GM12878 (cell line): Measurements from ENCODE around the gene RETREG1. TPM values are rescaled to one million over a fixed set of nuclear protein-coding genes. Genes with fewer than 3 reads are reported as not detected.
A peak's percentile ranks its signal among the peaks of the same experiment; 100 is the strongest.

Experiments used
- ATAC-seq: fragments of 200-7000 bp; cut with Tn5 transposase; 3 replicates; pipeline ENCODE4 v1.9.1; 2020; ENCODE audit warnings: mild to moderate bottlenecking, moderate library complexity
- BruUV-seq: library from RNA; stranded (reverse); fragments of 400-500 nt; replicated peaks from 2 replicates; lab custom pipeline; 2021; lab: Mats Ljungman, UMichigan
- CTCF ChIA-PET: fragments of 300-600 bp; sonication (Branson Sonifier 250); formaldehyde crosslinking; extraction: SDS; loops from one replicate; lab custom pipeline; 2021; ENCODE audit warnings: inconsistent platforms; lab: Yijun Ruan, JAX
- POLR2A ChIA-PET: fragments of 350-600 bp; formaldehyde crosslinking; extraction: SDS; loops from one replicate; lab custom pipeline; 2021; ENCODE audit warnings: inconsistent platforms; lab: Charles Lee
- RAD21 ChIA-PET: fragments of 300-600 bp; sonication (Branson Sonifier 250); formaldehyde crosslinking; loops from one replicate; lab custom pipeline; 2023; ENCODE audit warnings: antibody characterized with exemption; ENCODE audit not compliant: unreplicated experiment; lab: Charles Lee
- SMC1A ChIA-PET: fragments of 300-600 bp; sonication (Branson Sonifier 250); formaldehyde crosslinking; loops from one replicate; lab custom pipeline; 2023; ENCODE audit not compliant: unreplicated experiment, uncharacterized antibody; lab: Charles Lee
- DNase-seq: peaks from one replicate; pipeline ENCODE4 v3.0.0-alpha.2; 2011; ENCODE audit warnings: low read depth, low spot score
- FAIRE-seq: peaks from 3 replicates; lab custom pipeline; 2011; peaks lifted over from hg19 to GRCh38; lab: Jason Lieb, UNC
- H2AFZ ChIP-seq: 2 replicates; pipeline ENCODE4 v1.6.0; 2011; ENCODE audit warnings: low read depth, low read length, control low read depth; ENCODE audit not compliant: control insufficient read depth
- H3K27ac ChIP-seq: 2 replicates; pipeline ENCODE4 v1.5.1; 2011; ENCODE audit warnings: control low read depth; ENCODE audit not compliant: control insufficient read depth, insufficient read depth
- H3K27me3 ChIP-seq, 2 experiments: replicated peaks in 1 of 2; 2 replicates each; pipeline versions ENCODE4 v1.6.0 to v1.6.1; 2011; ENCODE audit warnings: low read length in 1 of 2; ENCODE audit not compliant: control insufficient read depth in 2 of 2, insufficient read depth in 2 of 2
- H3K36me3 ChIP-seq, 2 experiments: 2 replicates each; pipeline ENCODE4 v1.5.1; 2011; ENCODE audit warnings: low read length in 1 of 2; ENCODE audit not compliant: control insufficient read depth in 2 of 2, insufficient read depth in 2 of 2
- H3K4me1 ChIP-seq: 2 replicates; pipeline ENCODE4 v1.6.1; 2011; ENCODE audit warnings: mild to moderate bottlenecking, low read length, moderate library complexity, mixed read lengths; ENCODE audit not compliant: control insufficient read depth, insufficient read depth
- H3K4me2 ChIP-seq: 2 replicates; pipeline ENCODE4 v1.6.0; 2011; ENCODE audit warnings: control low read depth; ENCODE audit not compliant: control insufficient read depth, insufficient read depth
- H3K4me3 ChIP-seq: fragments of 200-600 bp; sonication (generic); 2 replicates; pipeline ENCODE4 v1.5.1; 2016
- H3K79me2 ChIP-seq: 2 replicates; pipeline ENCODE4 v1.6.0; 2011; ENCODE audit warnings: low read length; ENCODE audit not compliant: control insufficient read depth, insufficient read depth
- H3K9ac ChIP-seq: 2 replicates; pipeline ENCODE4 v1.8.0; 2011; ENCODE audit warnings: low read length, control low read depth, mixed read lengths; ENCODE audit not compliant: control insufficient read depth, insufficient read depth
- H3K9me3 ChIP-seq: replicated peaks from 3 replicates; pipeline ENCODE4 v1.5.1; 2011; ENCODE audit warnings: mild to moderate bottlenecking, low read length; ENCODE audit not compliant: control insufficient read depth, insufficient read depth
- H4K20me1 ChIP-seq: 2 replicates; pipeline ENCODE4 v1.6.0; 2011; ENCODE audit not compliant: control insufficient read depth, insufficient read depth
- DPF2 ChIP-seq: fragments of 450-650 bp; IDR thresholded peaks from 2 replicates; pipeline ENCODE4 v1.6.1; 2017; ENCODE audit warnings: mild to moderate bottlenecking
- IRF4 ChIP-seq: IDR thresholded peaks from 2 replicates; pipeline ENCODE4 v1.6.1; 2011; ENCODE audit warnings: low read depth, low read length
- NR2C1 ChIP-seq: fragments of 450-650 bp; IDR thresholded peaks from 2 replicates; pipeline ENCODE4 v1.6.1; 2017; ENCODE audit warnings: antibody characterized with exemption, mild to moderate bottlenecking, moderate library complexity
- RB1 ChIP-seq: fragments of 450-650 bp; formaldehyde crosslinking; IDR thresholded peaks from 2 replicates; pipeline ENCODE4 v1.6.1; 2017; ENCODE audit warnings: mild to moderate bottlenecking, borderline replicate concordance
- RFX5 ChIP-seq: IDR thresholded peaks from 2 replicates; pipeline ENCODE4 v1.6.1; 2011; ENCODE audit warnings: low read depth, low read length, improper control_type of control experiment
- SMC3 ChIP-seq: IDR thresholded peaks from 2 replicates; pipeline ENCODE4 v1.6.1; 2011; ENCODE audit warnings: low read length, improper control_type of control experiment, borderline replicate concordance
- SUZ12 ChIP-seq: fragments of 200-600 bp; sonication (generic); IDR thresholded peaks from one replicate; pipeline ENCODE4 v1.6.1; 2018; ENCODE audit warnings: antibody characterized with exemption, mild to moderate bottlenecking; ENCODE audit not compliant: unreplicated experiment
- TCF7 ChIP-seq: IDR thresholded peaks from 2 replicates; pipeline ENCODE4 v1.6.1; 2014; ENCODE audit warnings: antibody characterized with exemption, borderline replicate concordance
- ZZZ3 ChIP-seq: IDR thresholded peaks from 2 replicates; pipeline ENCODE4 v1.6.1; 2011; ENCODE audit warnings: low read depth; ENCODE audit not compliant: control insufficient read depth, insufficient read length
- WGBS: methylation state at CpG from one replicate; pipeline ENCODE4 v1.1.6; 2016; ENCODE audit warnings: low lambda C conversion rate; ENCODE audit not compliant: insufficient replicate concordance, insufficient coverage; ENCODE audit errors: missing lambda C conversion rate; 5-methylcytosine and 5-hydroxymethylcytosine counted together
- in situ Hi-C: fragments of 300-500 bp; cut with MboI; formaldehyde crosslinking; loops from 9 replicates; pipeline ENCODE4 v1.14.3; 2018; ENCODE audit warnings: mixed read lengths
- intact Hi-C: fragments of 100-400 bp; cut with micrococcal nuclease; formaldehyde crosslinking; loops from one replicate; pipeline ENCODE4 v1.14.2; 2022; ENCODE audit not compliant: unreplicated experiment
- polyA plus RNA-seq, 11 experiments: library from polyadenylated mRNA; depleted of rRNA in 4 of 11; unstranded in 6 of 11; stranded (reverse) in 5 of 11; fragments of >200 nt; fragmentation: Nextera tagmentation in 4 of 11; fragmentation: Illumina TruSeq in 1 of 11; extraction: Ambion mirVana in 4 of 11; extraction: Trizol in 1 of 11; gene quantifications; 1 replicate in 1 of 11; 2 replicates in 10 of 11; pipeline versions ENCODE4 v1.2.1 to v1.2.3, GENCODE V29; 2011 to 2016; ENCODE audit warnings: inconsistent platforms in 2 of 11, missing spikeins in 2 of 11, low read depth in 1 of 11
- total RNA-seq, 4 experiments: library from RNA; depleted of rRNA in 3 of 4; stranded (reverse); fragments of >200 nt in 3 of 4; fragmentation: Illumina TruSeq in 1 of 4; extraction: Trizol in 1 of 4; gene quantifications; 2 replicates each; pipeline versions ENCODE4 v1.2.1 to v1.2.3, GENCODE V29; 2013 to 2021
- TF ChIP-seq, protein P1 (sequence below): fragments of 450-650 bp; formaldehyde crosslinking; IDR thresholded peaks from 2 replicates; pipeline ENCODE4 v1.5.0; 2022; ENCODE audit warnings: mild to moderate bottlenecking, missing genetic modification characterization
- TF ChIP-seq, protein P2 (sequence below), 3 experiments: IDR thresholded peaks in 2 of 3; conservative IDR thresholded peaks in 1 of 3; 2 replicates each; pipeline ENCODE4 v1.5.1; 2011; ENCODE audit warnings: low read depth in 3 of 3, low read length in 3 of 3, mild to moderate bottlenecking in 3 of 3, control low read depth in 2 of 3, moderate library complexity in 2 of 3, inconsistent platforms in 1 of 3, mixed read lengths in 1 of 3; ENCODE audit not compliant: control insufficient read depth in 2 of 3, insufficient read depth in 1 of 3; ENCODE audit errors: extremely low read depth in 1 of 3
- TF ChIP-seq, protein P3 (sequence below): IDR thresholded peaks from 2 replicates; pipeline ENCODE4 v1.6.1; 2011; ENCODE audit warnings: low read depth, mild to moderate bottlenecking, low read length, moderate library complexity, borderline replicate concordance; ENCODE audit errors: extremely low read depth

Gene RETREG1
- total and polyA plus RNA-seq, 10 of the 15 experiments (the other 5 are each of a cell fraction or from before 2014, with no cell fraction given) = 3.9 to 8.9 (median 6.4) TPM

DNA sequence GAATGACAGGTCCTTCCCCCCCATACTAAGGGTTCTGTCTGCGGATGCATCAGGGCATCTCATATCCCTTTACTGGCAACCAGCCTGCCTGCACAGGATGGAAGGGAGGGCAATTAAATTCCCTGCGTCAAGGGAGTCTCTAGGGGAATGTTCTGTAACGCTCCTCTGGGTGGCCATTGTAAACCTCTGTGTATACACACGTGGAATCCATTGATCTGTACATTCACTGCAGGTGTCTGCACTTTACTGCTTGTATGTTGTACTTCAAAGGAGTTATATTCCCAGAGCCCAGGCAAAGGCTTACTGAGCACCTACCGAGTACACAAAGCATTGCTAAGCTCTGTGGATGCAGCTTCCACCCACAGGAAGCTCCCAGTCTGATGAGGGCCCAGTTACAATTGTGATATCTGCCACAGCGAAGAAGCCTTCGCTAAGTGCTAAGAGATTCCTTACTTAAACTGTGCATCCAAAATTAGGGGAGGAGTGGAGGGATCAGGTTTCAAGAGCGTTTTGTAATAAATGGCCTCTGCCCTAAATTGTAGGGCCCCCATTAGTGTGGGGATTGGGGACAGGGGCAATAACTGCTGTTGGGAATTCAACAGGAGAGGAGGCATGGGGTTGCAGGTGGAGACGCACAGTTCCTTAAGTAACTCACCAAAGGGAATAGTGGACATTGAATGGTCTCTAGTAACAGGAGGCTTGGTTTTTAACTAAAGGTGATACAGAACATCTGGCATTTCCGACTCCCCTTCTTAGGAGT lies 1.5 kb upstream of the RETREG1 start (continued):
- TF ChIP-seq, protein P1, sequence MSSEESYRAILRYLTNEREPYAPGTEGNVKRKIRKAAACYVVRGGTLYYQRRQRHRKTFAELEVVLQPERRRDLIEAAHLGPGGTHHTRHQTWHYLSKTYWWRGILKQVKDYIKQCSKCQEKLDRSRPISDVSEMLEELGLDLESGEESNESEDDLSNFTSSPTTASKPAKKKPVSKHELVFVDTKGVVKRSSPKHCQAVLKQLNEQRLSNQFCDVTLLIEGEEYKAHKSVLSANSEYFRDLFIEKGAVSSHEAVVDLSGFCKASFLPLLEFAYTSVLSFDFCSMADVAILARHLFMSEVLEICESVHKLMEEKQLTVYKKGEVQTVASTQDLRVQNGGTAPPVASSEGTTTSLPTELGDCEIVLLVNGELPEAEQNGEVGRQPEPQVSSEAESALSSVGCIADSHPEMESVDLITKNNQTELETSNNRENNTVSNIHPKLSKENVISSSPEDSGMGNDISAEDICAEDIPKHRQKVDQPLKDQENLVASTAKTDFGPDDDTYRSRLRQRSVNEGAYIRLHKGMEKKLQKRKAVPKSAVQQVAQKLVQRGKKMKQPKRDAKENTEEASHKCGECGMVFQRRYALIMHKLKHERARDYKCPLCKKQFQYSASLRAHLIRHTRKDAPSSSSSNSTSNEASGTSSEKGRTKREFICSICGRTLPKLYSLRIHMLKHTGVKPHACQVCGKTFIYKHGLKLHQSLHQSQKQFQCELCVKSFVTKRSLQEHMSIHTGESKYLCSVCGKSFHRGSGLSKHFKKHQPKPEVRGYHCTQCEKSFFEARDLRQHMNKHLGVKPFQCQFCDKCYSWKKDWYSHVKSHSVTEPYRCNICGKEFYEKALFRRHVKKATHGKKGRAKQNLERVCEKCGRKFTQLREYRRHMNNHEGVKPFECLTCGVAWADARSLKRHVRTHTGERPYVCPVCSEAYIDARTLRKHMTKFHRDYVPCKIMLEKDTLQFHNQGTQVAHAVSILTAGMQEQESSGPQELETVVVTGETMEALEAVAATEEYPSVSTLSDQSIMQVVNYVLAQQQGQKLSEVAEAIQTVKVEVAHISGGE (CRISPR knock-in tag) = no peak
- TF ChIP-seq SMC3 (no peak), DPF2 (no peak)

DNA sequence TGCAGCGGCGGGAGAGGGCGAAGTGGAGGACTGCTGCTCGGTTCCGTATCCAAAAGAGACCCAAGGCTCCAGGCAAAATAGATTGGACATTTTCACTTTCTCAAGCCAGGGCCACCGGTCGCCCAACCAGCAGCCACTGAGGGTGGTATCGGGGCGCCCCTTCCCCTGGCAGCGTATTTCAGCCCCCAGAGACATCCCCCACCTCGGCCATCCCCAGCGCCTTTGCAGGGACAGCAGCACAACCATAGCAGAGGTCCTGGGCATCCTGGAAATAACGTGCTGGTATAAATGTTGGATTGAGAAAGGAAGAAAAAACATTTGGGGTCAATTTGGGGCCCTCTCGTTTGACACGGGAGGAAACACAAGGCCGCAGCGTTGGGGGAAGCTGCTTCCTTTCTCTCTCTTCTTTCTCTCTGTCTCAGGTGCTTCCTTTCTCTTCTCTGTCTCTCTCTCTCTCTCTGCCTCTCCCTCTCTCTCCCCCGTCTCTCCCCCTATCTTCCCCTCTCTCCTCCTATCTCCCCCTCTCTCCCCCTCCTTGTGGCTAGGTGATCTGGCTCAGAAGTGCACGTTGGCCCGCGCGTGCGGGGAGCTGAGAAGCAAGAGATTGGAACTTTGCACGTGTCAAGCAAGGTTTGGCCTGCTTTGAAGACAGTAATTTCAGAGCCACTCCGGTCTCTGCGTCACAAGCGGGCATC lies 624 bp upstream of the RETREG1 start:
- H3K4me3 ChIP-seq = 0 out of 2 replicates have a peak overlapping the region, but pooled peaks have one; percentile 32
- H3K9ac ChIP-seq = no peak overlapping the region
- peak overlapping the region; percentile 82 for H3K4me2 ChIP-seq
- FAIRE-seq (no peak), ATAC-seq (peak; percentile 9; the same call in 2 of the 3 replicates), DNase-seq (no peak)
- H3K27me3 ChIP-seq = peaks cover 2 to 6% of the 10 kb centered on the region in 2 experiments
- ChIA-PET CTCF (no interaction called here), POLR2A (no interaction called here), RAD21 (no interaction called here), SMC1A (no interaction called here)
- no peaks in the 10 kb centered on the region for H4K20me1 ChIP-seq
- H3K79me2 ChIP-seq = no peaks in the 10 kb centered on the region
- H3K27ac ChIP-seq = no peak overlapping the region
- no TSS peak for BruUV-seq
- WGBS = 19% methylated on average over 27 of the region's 27 CpGs
- no peaks in the 10 kb centered on the region for H3K4me1 ChIP-seq
- in situ Hi-C loops (no loop called here), intact Hi-C loops (no loop called here)
- no peaks in the 10 kb centered on the region for H3K36me3 ChIP-seq
- peak overlapping the region; percentile 19 for H2AFZ ChIP-seq
- no peaks in the 10 kb centered on the region for H3K9me3 ChIP-seq
- TF ChIP-seq SUZ12 (no peak), RB1 (no peak), IRF4 (no peak), RFX5 (no peak), NR2C1 (no peak), ZZZ3 (no peak), TCF7 (no peak)
- TF ChIP-seq, protein P2, sequence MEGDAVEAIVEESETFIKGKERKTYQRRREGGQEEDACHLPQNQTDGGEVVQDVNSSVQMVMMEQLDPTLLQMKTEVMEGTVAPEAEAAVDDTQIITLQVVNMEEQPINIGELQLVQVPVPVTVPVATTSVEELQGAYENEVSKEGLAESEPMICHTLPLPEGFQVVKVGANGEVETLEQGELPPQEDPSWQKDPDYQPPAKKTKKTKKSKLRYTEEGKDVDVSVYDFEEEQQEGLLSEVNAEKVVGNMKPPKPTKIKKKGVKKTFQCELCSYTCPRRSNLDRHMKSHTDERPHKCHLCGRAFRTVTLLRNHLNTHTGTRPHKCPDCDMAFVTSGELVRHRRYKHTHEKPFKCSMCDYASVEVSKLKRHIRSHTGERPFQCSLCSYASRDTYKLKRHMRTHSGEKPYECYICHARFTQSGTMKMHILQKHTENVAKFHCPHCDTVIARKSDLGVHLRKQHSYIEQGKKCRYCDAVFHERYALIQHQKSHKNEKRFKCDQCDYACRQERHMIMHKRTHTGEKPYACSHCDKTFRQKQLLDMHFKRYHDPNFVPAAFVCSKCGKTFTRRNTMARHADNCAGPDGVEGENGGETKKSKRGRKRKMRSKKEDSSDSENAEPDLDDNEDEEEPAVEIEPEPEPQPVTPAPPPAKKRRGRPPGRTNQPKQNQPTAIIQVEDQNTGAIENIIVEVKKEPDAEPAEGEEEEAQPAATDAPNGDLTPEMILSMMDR (IDR thresholded peaks at IDR 0.05 in 2 of 3, conservative IDR thresholded peaks at IDR 0.05 in 1 of 3; ENCODE audit: control insufficient read depth in 2 of 3, extremely low read depth in 1 of 3, insufficient read depth in 1 of 3, low read depth in 3 of 3, low read length in 3 of 3) = no peak
- TF ChIP-seq, protein P3, sequence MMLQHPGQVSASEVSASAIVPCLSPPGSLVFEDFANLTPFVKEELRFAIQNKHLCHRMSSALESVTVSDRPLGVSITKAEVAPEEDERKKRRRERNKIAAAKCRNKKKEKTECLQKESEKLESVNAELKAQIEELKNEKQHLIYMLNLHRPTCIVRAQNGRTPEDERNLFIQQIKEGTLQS = no peak
